ENCODE results near the gene SMAD6. TPM values are rescaled to one million over a fixed set of nuclear protein-coding genes. Genes with fewer than 3 reads are reported as not detected.
A peak's percentile ranks its signal among the peaks of the same experiment; 100 is the strongest.

The SMAD6 gene
- total RNA-seq, 3 donors from 2014 or later (not counting 1 experiment from before 2014, with no cell fraction given) = 0.07 to 0.38 (median 0.09) TPM

DNA sequence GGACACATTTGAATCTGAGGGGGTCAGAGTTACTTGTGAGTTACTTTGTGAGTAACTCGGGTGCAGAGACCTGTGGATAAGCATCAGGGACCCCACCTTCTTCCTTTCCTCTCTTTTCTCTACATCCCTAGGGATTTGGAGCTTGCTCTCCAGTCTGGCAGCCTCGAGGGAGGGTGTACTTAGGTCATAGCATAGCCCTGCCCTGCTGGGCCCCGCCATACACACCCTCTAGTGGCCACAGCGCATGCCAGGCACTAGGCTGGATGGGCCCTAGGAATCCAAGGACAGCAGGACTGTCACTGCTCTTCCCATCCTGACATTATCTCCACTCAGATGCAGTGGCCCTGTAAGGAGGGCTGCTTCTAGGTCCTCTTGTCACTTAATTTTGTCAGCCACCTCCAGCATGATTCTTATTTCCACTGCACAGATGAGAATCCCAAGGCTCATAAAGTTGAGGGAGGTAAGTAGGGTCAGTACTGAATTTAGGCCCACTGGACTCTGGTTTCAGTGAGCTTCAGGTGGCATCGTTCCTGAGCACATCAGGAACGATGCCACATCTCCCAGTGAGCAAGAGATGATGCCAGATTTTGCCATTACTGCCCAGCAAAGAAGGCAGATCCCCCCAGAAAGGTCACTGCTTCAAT is 3.6 kb upstream of the SMAD6 start:
- H3K27me3 ChIP-seq (ENCODE audit: control insufficient read depth, insufficient read depth, low read length) = peaks cover 4% of the 10 kb centered on the region
- Mint-ChIP-seq H3K27ac (no peak overlapping the region), H3K36me3 (no peaks in the 10 kb centered on the region), H3K27me3 (ENCODE audit: low read depth in 2 of 2) (peaks cover 0 to 3% of the 10 kb centered on the region in 2 donors), H3K9me3 (no peaks in the 10 kb centered on the region), H3K4me1 (peaks cover 6 to 20% of the 10 kb centered on the region in 2 donors), H3K4me3 (no peak overlapping the region)
- no peak overlapping the region for H3K27ac ChIP-seq (ENCODE audit: low read length)
- H3K4me3 ChIP-seq (ENCODE audit: low read length) = no peak overlapping the region
- TF ChIP-seq, protein P1, sequence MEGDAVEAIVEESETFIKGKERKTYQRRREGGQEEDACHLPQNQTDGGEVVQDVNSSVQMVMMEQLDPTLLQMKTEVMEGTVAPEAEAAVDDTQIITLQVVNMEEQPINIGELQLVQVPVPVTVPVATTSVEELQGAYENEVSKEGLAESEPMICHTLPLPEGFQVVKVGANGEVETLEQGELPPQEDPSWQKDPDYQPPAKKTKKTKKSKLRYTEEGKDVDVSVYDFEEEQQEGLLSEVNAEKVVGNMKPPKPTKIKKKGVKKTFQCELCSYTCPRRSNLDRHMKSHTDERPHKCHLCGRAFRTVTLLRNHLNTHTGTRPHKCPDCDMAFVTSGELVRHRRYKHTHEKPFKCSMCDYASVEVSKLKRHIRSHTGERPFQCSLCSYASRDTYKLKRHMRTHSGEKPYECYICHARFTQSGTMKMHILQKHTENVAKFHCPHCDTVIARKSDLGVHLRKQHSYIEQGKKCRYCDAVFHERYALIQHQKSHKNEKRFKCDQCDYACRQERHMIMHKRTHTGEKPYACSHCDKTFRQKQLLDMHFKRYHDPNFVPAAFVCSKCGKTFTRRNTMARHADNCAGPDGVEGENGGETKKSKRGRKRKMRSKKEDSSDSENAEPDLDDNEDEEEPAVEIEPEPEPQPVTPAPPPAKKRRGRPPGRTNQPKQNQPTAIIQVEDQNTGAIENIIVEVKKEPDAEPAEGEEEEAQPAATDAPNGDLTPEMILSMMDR (IDR thresholded peaks at IDR 0.05) = no peak
- DNase-seq = peak in 1 of 2 donors; percentile 19
- WGBS (ENCODE audit: insufficient coverage) = 61% methylated on average over 5 of the region's 6 CpGs
- peaks cover 21% of the 10 kb centered on the region for H3K4me1 ChIP-seq (ENCODE audit: control insufficient read depth, insufficient read depth, low read length)
- no peaks in the 10 kb centered on the region for H3K9me3 ChIP-seq (ENCODE audit: control insufficient read depth, insufficient read depth, low read length)
- intact Hi-C loops (cut with micrococcal nuclease) = no loop called here
- no peak for ATAC-seq
- H3K36me3 ChIP-seq (ENCODE audit: control insufficient read depth, insufficient read depth, low read length) = no peaks in the 10 kb centered on the region

DNA sequence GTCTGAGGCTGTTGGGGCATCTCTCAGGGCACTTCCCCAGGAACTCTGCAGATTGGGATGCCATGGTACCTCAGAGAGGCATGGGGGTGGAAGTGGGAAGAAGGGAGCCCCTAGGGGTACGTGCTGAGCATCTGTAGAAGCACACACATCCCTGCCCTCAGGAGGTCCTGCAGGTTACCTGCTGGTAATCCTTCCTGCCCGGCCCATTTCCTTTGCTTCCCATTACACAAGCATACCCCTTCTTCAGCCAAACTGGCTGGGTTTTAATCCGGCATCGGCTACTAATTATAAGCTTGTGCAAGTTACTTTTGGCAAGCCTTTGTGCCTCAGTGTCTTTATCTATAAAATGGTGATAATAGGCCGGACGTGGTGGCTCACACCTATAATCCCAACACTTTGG is 3.1 kb upstream of the SMAD6 start:
- no peak for DNase-seq
- no peaks in the 10 kb centered on the region for H3K36me3 ChIP-seq (ENCODE audit: control insufficient read depth, insufficient read depth, low read length)
- H3K4me3 ChIP-seq (ENCODE audit: low read length) = no peak overlapping the region
- Mint-ChIP-seq H3K36me3 (no peaks in the 10 kb centered on the region), H3K27ac (no peak overlapping the region), H3K4me3 (no peak overlapping the region), H3K27me3 (ENCODE audit: low read depth in 2 of 2) (peaks cover 0 to 3% of the 10 kb centered on the region in 2 donors), H3K9me3 (no peaks in the 10 kb centered on the region), H3K4me1 (peaks cover 6 to 21% of the 10 kb centered on the region in 2 donors)
- WGBS (ENCODE audit: insufficient coverage) = 99% methylated on average over 6 of the region's 6 CpGs
- H3K27me3 ChIP-seq (ENCODE audit: control insufficient read depth, insufficient read depth, low read length) = peaks cover 5% of the 10 kb centered on the region
- no peaks in the 10 kb centered on the region for H3K9me3 ChIP-seq (ENCODE audit: control insufficient read depth, insufficient read depth, low read length)
- ATAC-seq = no peak
- intact Hi-C loops (cut with micrococcal nuclease) = no loop called here
- H3K27ac ChIP-seq (ENCODE audit: low read length) = no peak overlapping the region
- TF ChIP-seq, protein P1 (IDR thresholded peaks at IDR 0.05) = no peak
- peaks cover 22% of the 10 kb centered on the region for H3K4me1 ChIP-seq (ENCODE audit: control insufficient read depth, insufficient read depth, low read length)

DNA sequence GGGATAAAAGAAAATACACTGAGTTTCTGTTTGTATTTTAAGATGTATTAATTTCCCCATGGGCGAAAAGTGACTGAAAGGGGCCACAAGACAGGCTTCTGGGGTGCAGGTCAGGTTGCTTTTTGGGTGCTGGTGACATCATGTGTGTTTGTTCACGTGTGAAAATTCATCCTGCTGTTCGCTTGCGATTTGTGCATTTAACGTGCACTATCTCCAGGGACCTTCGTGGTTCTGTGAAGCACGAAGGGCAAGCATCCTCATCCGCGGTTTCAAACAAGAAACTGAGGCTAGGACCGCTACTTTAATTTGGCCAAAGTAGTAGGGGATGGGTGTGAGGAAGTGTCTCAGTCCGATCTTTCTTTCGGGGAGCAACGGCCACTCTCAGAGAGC is 1.6 kb upstream of the SMAD6 start:
- Histone ChIP-seq H3K36me3 (ENCODE audit: control insufficient read depth, insufficient read depth, low read length) (no peaks in the 10 kb centered on the region), H3K4me1 (ENCODE audit: control insufficient read depth, insufficient read depth, low read length) (peaks cover 23% of the 10 kb centered on the region), H3K4me3 (ENCODE audit: low read length) (peak overlapping the region; percentile 56), H3K9me3 (ENCODE audit: control insufficient read depth, insufficient read depth, low read length) (no peaks in the 10 kb centered on the region), H3K27me3 (ENCODE audit: control insufficient read depth, insufficient read depth, low read length) (peaks cover 17% of the 10 kb centered on the region), H3K27ac (ENCODE audit: low read length) (no peak overlapping the region)
- 11% methylated on average over 13 of the region's 13 CpGs for WGBS (ENCODE audit: insufficient coverage)
- ATAC-seq = no peak
- TF ChIP-seq, protein P1 (IDR thresholded peaks at IDR 0.05) = no peak
- Mint-ChIP-seq H3K27me3 (ENCODE audit: low read depth in 2 of 2) (peaks cover 13 to 16% of the 10 kb centered on the region in 2 donors), H3K9me3 (no peaks in the 10 kb centered on the region), H3K36me3 (no peaks in the 10 kb centered on the region), H3K4me1 (peaks cover 6 to 29% of the 10 kb centered on the region in 2 donors), H3K27ac (no peak overlapping the region), H3K4me3 (peak overlapping the region; percentile 87)
- DNase-seq = no peak
- intact Hi-C loops (cut with micrococcal nuclease) = no loop called here

Measured in natural killer cell (primary cell).